CD4-positive, alpha-beta T cell treated with Interleukin-10 for 1 hour (primary cell): ENCODE measurements around the gene ALPP.
"Not testable (repeated sequence)": the region's sequence is repeated elsewhere in the genome, so short reads cannot be mapped to it uniquely, and the experiment has no call there.

Source experiments
- DNase-seq: peaks from one replicate; pipeline ENCODE4 v3.0.0-alpha.2; 2020

ALPP gene

GRCh38 chr2:232407428-232408150 is 29.0 kb downstream of the ALPP start:
- not testable (repeated sequence) for DNase-seq

GRCh38 chr2:232408269-232408668 is 29.7 kb downstream of the ALPP start:
- not testable (repeated sequence) for DNase-seq

- DNase-seq, result not testable (repeated sequence)
Observed at GRCh38 chr2:232409617-232410016, 31.1 kb downstream of the ALPP start.

GRCh38 chr2:232410238-232410900 is 31.8 kb downstream of the ALPP start:
- no peak for DNase-seq

- DNase-seq, result no peak
Observed at GRCh38 chr2:232411901-232412629, 33.5 kb downstream of the ALPP start.

- DNase-seq, result no peak
Observed at GRCh38 chr2:232412986-232413385, 34.4 kb downstream of the ALPP start.

GRCh38 chr2:232415138-232415690 is 36.7 kb downstream of the ALPP start:
- no peak for DNase-seq

- DNase-seq, result no peak
Observed at GRCh38 chr2:232415736-232416520, 37.4 kb downstream of the ALPP start.

- DNase-seq, result no peak
Observed at GRCh38 chr2:232416521-232417470, 38.2 kb downstream of the ALPP start.

- DNase-seq, result no peak
Observed at GRCh38 chr2:232417489-232417888, 38.9 kb downstream of the ALPP start.

- DNase-seq, result no peak
Observed at GRCh38 chr2:232418056-232418455, 39.5 kb downstream of the ALPP start.

- no peak for DNase-seq
Observed at GRCh38 chr2:232418466-232419244, 40.1 kb downstream of the ALPP start.

- no peak for DNase-seq
Observed at GRCh38 chr2:232419245-232420072, 40.9 kb downstream of the ALPP start.

- DNase-seq, result no peak
Observed at GRCh38 chr2:232420073-232420454, 41.5 kb downstream of the ALPP start.

GRCh38 chr2:232420463-232421188 is 42.1 kb downstream of the ALPP start:
- peak; percentile 6 for DNase-seq

- DNase-seq, result no peak
Observed at GRCh38 chr2:232421189-232421785, 42.7 kb downstream of the ALPP start.

GRCh38 chr2:232422051-232422450 is 43.5 kb downstream of the ALPP start:
- no peak for DNase-seq

- not testable (repeated sequence) for DNase-seq
Observed at GRCh38 chr2:232422996-232423395, 44.4 kb downstream of the ALPP start.

- not testable (repeated sequence) for DNase-seq
Observed at GRCh38 chr2:232423407-232423806, 44.9 kb downstream of the ALPP start.
